GM21723 (cell line): ENCODE results near the gene NKRF.
"Not testable (repeated sequence)": the region's sequence is repeated elsewhere in the genome, so short reads cannot be mapped to it uniquely, and the experiment has no call there.

Experiments
- ATAC-seq: cut with Tn5 transposase; IDR thresholded peaks from one replicate; pipeline ENCODE4 v1.9.1; 2021; ENCODE audit warnings: mild to moderate bottlenecking, moderate library complexity; ENCODE audit not compliant: unreplicated experiment

The NKRF gene

GRCh38 chrX:119606280-119607017 is at the start of gene NKRF:
Gene NKRF, minus strand, starts transcription at chrX:119606424.
- peak; percentile 82 for ATAC-seq

GRCh38 chrX:119655125-119655524 is 48.9 kb upstream of the NKRF start:
- ATAC-seq = no peak

- no peak for ATAC-seq
These were observed 47.9 kb upstream of the NKRF start for GRCh38 chrX:119654112-119654531.

- ATAC-seq = peak; percentile 1
These were observed 42.2 kb upstream of the NKRF start for GRCh38 chrX:119648421-119648775.

GRCh38 chrX:119647552-119648420 is 41.6 kb upstream of the NKRF start:
- peak; percentile 93 for ATAC-seq

GRCh38 chrX:119647089-119647488 is 40.9 kb upstream of the NKRF start:
- no peak for ATAC-seq

GRCh38 chrX:119646515-119646914 is 40.3 kb upstream of the NKRF start:
- ATAC-seq = no peak

GRCh38 chrX:119643696-119644095 is 37.5 kb upstream of the NKRF start:
- ATAC-seq = no peak

GRCh38 chrX:119640731-119641170 is 34.5 kb upstream of the NKRF start:
- ATAC-seq = no peak

- ATAC-seq = peak; percentile 67
These were observed 32.7 kb upstream of the NKRF start for GRCh38 chrX:119638725-119639471.

GRCh38 chrX:119637421-119637820 is 31.2 kb upstream of the NKRF start:
- ATAC-seq = not testable (repeated sequence)

- ATAC-seq = peak; percentile 41
These were observed 30.2 kb upstream of the NKRF start for GRCh38 chrX:119636419-119636818.

GRCh38 chrX:119635799-119636198 is 29.6 kb upstream of the NKRF start:
- peak; percentile 1 for ATAC-seq

GRCh38 chrX:119635179-119635578 is 29.0 kb upstream of the NKRF start:
- ATAC-seq = no peak

- ATAC-seq = no peak
These were observed 19.6 kb upstream of the NKRF start for GRCh38 chrX:119625843-119626242.

- ATAC-seq = no peak
These were observed 18.9 kb upstream of the NKRF start for GRCh38 chrX:119624951-119625668.

- ATAC-seq = no peak
These were observed 18.2 kb upstream of the NKRF start for GRCh38 chrX:119624417-119624816.

GRCh38 chrX:119622356-119623232 is 16.4 kb upstream of the NKRF start:
- ATAC-seq = no peak

GRCh38 chrX:119618439-119618838 is 12.2 kb upstream of the NKRF start:
- no peak for ATAC-seq
